Measurements from ENCODE around the gene DVL2. TPM values are rescaled to one million over a fixed set of nuclear protein-coding genes. Genes with fewer than 3 reads are reported as not detected.

The DVL2 gene
- total RNA-seq, 3 donors from 2014 or later: 32.0 to 58.2 (median 47.9) TPM

GRCh38 chr17:7262935-7263800 lies 28.9 kb upstream of the DVL2 start:
- H3K27ac ChIP-seq: peak overlapping the region; percentile 93 to 96
- TF ChIP-seq POLR2A (IDR thresholded peaks at IDR 0.05) (no peak), POLR2AphosphoS5 (IDR thresholded peaks at IDR 0.05) (no peak), CTCF (IDR thresholded peaks at IDR 0.05) (no peak)
- H3K27me3 ChIP-seq: peaks cover 5 to 12% of the 10 kb centered on the region in 2 donors
- H3K4me3 ChIP-seq: peak overlapping the region; percentile 27 to 80 (median 69)
- H3K4me1 ChIP-seq: peaks cover 0 to 6% of the 10 kb centered on the region in 2 donors
- DNase-seq (ENCODE audit: low spot score in 2 of 2): peak; percentile 70 to 80
- H3K9me3 ChIP-seq: no peaks in the 10 kb centered on the region
- no peaks in the 10 kb centered on the region for H3K36me3 ChIP-seq
- intact Hi-C loops (cut with DNase I; ENCODE audit: low total_unique reads): loop anchor here (2.0 kb wide), 1 partner anchor 44 kb away; the partner anchor contains the start of gene EIF5A

- Histone ChIP-seq H3K27ac (peak within 1 kb of the TSS; percentile 93 to 96), H3K4me3 (peak within 1 kb of the TSS; percentile 38 to 80 (median 69)), H3K27me3 (peaks cover 5 to 12% of the 10 kb centered on the region in 2 donors), H3K36me3 (no peaks in the 10 kb centered on the region), H3K4me1 (peaks cover 0 to 6% of the 10 kb centered on the region in 2 donors), H3K9me3 (no peaks in the 10 kb centered on the region)
- DNase-seq (ENCODE audit: low spot score in 2 of 2): peak; percentile 93 to 95
- peak; percentile 78 to 93 (median 89) for TF ChIP-seq POLR2AphosphoS5 (IDR thresholded peaks at IDR 0.05)
- peak; percentile 76 for TF ChIP-seq POLR2A (IDR thresholded peaks at IDR 0.05)
- TF ChIP-seq CTCF (IDR thresholded peaks at IDR 0.05): peak; percentile 16 to 28 (median 18)
- intact Hi-C loops (cut with DNase I; ENCODE audit: low total_unique reads): loop anchor here (2.0 kb wide), 1 partner anchor 44 kb away; the partner anchor contains the start of gene EIF5A
Observed at GRCh38 chr17:7262192-7262934, 28.0 kb upstream of the DVL2 start, which contains the start of gene CLDN7. CLDN7 (minus strand) TSS chr17:7262478; CDS start chr17:7262043, 435 bp downstream.

- H3K9me3 ChIP-seq: no peaks in the 10 kb centered on the region
- no peak for DNase-seq (ENCODE audit: low spot score in 2 of 2)
- H3K4me1 ChIP-seq: peaks cover 0 to 6% of the 10 kb centered on the region in 2 donors
- intact Hi-C loops (cut with DNase I; ENCODE audit: low total_unique reads): loop anchor here (2.0 kb wide), 1 partner anchor 45 kb away; the partner anchor contains the start of gene EIF5A
- peak overlapping the region; percentile 38 to 80 (median 69) for H3K4me3 ChIP-seq
- H3K27me3 ChIP-seq: peaks cover 5 to 12% of the 10 kb centered on the region in 2 donors
- peak overlapping the region; percentile 93 to 96 for H3K27ac ChIP-seq
- TF ChIP-seq POLR2AphosphoS5 (IDR thresholded peaks at IDR 0.05) (peak in 1 of 3 donors; percentile 19), CTCF (IDR thresholded peaks at IDR 0.05) (no peak)
- H3K36me3 ChIP-seq: no peaks in the 10 kb centered on the region
Observed at GRCh38 chr17:7261379-7262191, 27.3 kb upstream of the DVL2 start.

GRCh38 chr17:7260651-7261378 lies 26.5 kb upstream of the DVL2 start:
- no peaks in the 10 kb centered on the region for H3K9me3 ChIP-seq
- peaks cover 5 to 12% of the 10 kb centered on the region in 2 donors for H3K27me3 ChIP-seq
- TF ChIP-seq CTCF (IDR thresholded peaks at IDR 0.05): no peak
- peak in 2 of 3 donors; percentile 41 to 54 for TF ChIP-seq POLR2AphosphoS5 (IDR thresholded peaks at IDR 0.05)
- DNase-seq (ENCODE audit: low spot score in 2 of 2): peak; percentile 60 to 86
- peak overlapping the region; percentile 38 to 80 (median 69) for H3K4me3 ChIP-seq
- intact Hi-C loops (cut with DNase I; ENCODE audit: low total_unique reads): no loop called here
- peak overlapping the region; percentile 93 to 96 for H3K27ac ChIP-seq
- H3K4me1 ChIP-seq: peaks cover 0 to 6% of the 10 kb centered on the region in 2 donors
- H3K36me3 ChIP-seq: no peaks in the 10 kb centered on the region
